NT2/D1 (cell line): ENCODE results near the gene SRP68.

Source experiments
- SUZ12 ChIP-seq: IDR thresholded peaks from 2 replicates; pipeline ENCODE4 v1.6.1; 2011; ENCODE audit not compliant: insufficient read length, insufficient read depth; ENCODE audit errors: extremely low read depth
- ZNF274 ChIP-seq: IDR thresholded peaks from 2 replicates; pipeline ENCODE4 v1.6.1; 2011; ENCODE audit warnings: mild to moderate bottlenecking, low read depth, low read length

DNA sequence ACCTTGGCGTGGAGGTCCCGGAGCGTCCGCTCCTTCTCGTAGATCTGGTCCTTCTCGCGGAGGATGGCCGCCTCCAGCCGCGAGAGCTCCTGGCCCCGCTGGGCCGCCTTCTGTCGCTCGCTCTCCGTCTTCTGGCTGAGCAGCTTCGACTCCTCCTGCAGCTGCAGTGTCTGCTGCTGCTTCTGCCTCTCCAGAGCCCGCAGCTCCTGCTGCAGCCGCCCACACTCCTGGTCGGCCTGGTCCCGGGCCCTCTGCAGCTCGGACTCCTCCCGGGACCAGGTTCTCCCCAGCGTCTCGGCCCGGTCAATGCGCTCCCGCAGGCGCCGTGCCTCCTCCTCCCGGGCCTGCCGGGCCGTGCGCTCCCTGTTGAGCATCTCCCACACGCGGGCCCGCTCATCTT, 64.1 kb downstream of the SRP68 start:
- TF ChIP-seq SUZ12 (no peak), ZNF274 (no peak)
